Cardiac septum (tissue), 1 donor: ENCODE results near the gene SPATA9. TPM values are rescaled to one million over a fixed set of nuclear protein-coding genes. Genes with fewer than 3 reads are reported as not detected.

Experiments
- DNase-seq: peaks from one replicate; pipeline ENCODE4 v3.0.0-alpha.2; 2020; ENCODE audit warnings: low spot score
- intact Hi-C: fragments of 100-400 bp; cut with DNase I; formaldehyde crosslinking; loops from one replicate; pipeline ENCODE4 v1.14.0; 2022
- long read RNA-seq: library from polyadenylated mRNA; unstranded; transcript quantifications from one replicate; pipeline ENCODE4 v2.0.0, GENCODE V29; 2021
- total RNA-seq: library from RNA; stranded (reverse); fragmentation: NEBNext Ultra II Directional; extraction: Animal tissue kit (Norgen Biotek cat#: 25700); gene quantifications from one replicate; pipeline ENCODE4 v1.2.1, GENCODE V29; 2021
- donor health status: DM: no; HTN: no; CAD: no.

The SPATA9 gene
- total RNA-seq: not detected
- long read RNA-seq: 0 reads

GRCh38 chr5:95682891-95683290 is at the start of gene SPATA9:
SPATA9 (minus strand) TSS chr5:95682991; CDS start chr5:95682854, 137 bp downstream.
- DNase-seq: no peak
- intact Hi-C loops: no loop called here

GRCh38 chr5:95731571-95732554 is 49.1 kb upstream of the SPATA9 start:
- peak; percentile 79 for DNase-seq
- intact Hi-C loops: loop anchor here (2.0 to 5.0 kb wide), 4 partner anchors 61 to 110 kb away; partner anchors contain the start of genes GLRX and RFESD

DNA sequence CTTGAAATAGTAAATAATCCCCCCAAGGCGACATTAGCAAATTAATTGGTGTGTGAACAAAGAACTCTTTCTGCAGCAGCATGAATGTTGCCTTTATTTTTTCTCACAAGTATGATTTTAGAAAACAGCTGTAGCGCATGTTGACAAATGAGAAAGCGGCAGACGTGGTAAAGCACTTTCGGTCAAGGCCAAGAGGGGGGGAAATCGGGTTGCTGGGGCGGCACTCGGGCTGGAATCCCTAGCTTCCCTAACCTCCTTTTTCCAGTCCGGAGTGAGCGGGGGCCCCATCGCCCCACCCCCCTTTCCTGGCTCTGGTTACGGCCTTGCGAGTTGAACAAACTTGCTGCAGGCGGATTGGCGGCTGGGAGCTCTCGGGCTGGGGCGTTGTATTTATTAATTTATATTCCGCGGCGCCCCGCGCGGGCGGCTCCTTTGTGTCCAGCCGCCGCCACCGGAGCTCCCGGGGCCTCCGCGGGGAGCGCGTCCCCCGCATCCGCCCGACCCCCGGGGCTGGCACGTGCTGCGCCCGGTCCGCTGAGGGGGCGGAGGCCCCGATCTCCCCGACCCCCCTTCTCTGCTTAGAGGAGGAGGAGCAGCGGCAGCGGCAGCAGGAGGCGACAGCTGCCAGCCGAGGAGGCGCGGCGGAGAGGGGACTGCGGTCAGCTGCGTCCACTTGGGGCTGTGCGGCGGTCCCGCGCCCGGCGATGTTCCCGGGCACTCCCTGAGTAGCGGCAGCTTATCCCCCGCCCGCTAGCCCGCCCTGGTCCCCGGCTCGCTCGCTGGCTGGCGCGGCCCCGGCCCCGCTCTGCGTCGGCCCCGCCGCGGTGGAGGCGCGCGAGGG is 48.2 kb upstream of the SPATA9 start, which contains the start of gene RHOBTB3:
RHOBTB3 (plus strand) TSS at position 607 of the 841 bp plus-strand sequence. CDS start 347 bp downstream, outside the sequence.
- intact Hi-C loops: loop anchor here (2.0 to 5.0 kb wide), 4 partner anchors 60 to 111 kb away; partner anchors contain the start of genes GLRX and RFESD

GRCh38 chr5:95730011-95730700 is 47.4 kb upstream of the SPATA9 start:
- intact Hi-C loops: loop anchor here (2.0 to 5.0 kb wide), 4 partner anchors 59 to 112 kb away; partner anchors contain the start of genes GLRX and RFESD
- DNase-seq: no peak

More for the DNA sequence above, 48.2 kb upstream of the SPATA9 start, which contains the start of gene RHOBTB3:
- peak; percentile 93 for DNase-seq

DNA sequence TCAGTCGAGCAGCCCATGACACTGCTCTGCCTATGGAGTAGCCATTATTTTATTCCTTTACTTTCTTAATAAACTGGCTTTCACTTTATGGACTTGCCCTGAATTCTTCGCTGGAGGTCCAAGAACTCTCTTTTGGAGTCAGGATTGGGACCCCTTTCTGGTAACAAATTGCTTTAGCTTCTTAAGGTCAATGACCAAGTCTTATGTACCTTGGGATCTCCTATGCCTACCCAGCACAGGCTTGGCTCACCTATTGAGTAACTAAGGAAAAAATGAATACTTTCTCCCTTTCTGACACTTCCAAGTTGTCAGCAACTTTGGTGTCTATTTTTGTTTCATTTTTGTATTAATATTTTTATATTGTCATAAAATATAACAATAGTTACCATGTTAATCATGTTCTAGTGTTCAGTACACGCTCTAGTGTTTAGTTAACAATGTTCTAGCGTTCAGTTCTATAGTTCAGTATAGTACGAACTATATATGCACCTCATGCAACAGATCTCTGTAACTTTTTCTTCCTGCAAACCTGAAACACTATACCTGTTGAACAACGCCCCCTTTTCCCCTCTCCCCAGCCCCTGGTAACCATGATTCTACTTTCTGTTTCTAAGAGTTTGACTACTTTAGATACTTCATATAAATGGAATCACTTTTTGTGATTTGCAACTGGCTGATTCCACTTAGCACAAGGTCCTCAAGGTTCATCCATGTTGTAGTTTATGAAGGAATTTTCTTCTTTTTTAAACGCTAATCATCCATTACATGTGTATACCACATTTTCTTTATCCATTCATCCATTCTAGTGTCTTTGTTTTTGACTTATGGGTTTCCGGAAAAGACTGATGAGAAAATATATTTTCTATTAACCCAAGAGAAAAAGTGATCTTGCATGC is 46.6 kb upstream of the SPATA9 start:
- DNase-seq: no peak
- intact Hi-C loops: loop anchor here (2.0 to 5.0 kb wide), 4 partner anchors 59 to 113 kb away; partner anchors contain the start of genes GLRX and RFESD

DNA sequence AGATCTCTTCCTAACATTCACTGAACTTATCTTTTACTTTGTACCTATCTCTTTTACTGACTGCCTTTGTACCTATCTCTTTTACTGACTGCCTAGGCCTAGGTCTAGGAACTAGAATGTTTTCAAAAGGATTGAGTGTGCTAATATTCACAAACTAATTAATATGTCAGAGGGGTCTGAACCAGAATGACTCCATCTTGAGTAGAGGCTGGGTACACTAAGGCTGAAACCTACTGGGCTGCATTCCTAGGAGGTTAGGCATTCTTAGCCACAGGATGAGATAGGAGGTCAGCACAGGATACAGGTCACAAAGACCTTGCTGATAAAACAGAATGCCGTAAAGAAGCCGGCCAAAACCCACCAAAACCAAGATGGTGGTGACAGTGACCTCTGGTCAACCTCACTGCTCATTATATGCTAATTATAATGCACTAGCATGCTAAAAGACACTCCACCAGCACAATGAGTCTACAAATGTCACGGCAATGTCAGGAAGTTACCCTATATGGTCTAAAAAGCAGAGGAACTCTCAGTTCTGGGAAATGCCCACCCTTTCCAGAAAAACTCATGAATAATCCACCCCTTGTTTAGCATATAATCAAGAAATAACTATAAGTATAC is 45.8 kb upstream of the SPATA9 start:
- DNase-seq: no peak
- intact Hi-C loops: no loop called here

DNA sequence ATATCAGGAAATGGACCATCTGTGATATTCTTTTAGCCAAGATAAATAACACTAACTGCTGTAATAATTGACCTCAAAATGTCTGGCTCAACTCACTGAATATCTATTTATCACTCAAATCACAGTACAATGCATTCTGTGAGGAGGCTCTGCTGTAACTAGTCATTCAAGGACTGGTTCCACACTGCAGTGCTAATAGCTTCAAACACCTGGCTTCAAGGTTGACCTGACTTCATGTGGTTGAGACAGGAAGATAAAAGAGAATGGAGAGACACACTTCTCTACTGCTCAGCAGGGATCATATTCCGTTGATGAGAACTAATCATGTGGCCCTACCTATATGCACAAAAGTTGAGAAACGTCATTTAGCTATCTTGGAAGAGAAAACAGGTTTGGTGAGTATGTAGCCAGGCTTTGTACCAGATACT is 45.0 kb upstream of the SPATA9 start:
- no peak for DNase-seq
- intact Hi-C loops: no loop called here

- DNase-seq: no peak
- intact Hi-C loops: no loop called here
Measured at GRCh38 chr5:95726811-95727763, 44.3 kb upstream of the SPATA9 start.

- intact Hi-C loops: no loop called here
- no peak for DNase-seq
Measured at GRCh38 chr5:95725937-95726810, 43.4 kb upstream of the SPATA9 start.

GRCh38 chr5:95725071-95725820 is 42.5 kb upstream of the SPATA9 start:
- intact Hi-C loops: no loop called here
- no peak for DNase-seq

GRCh38 chr5:95723632-95724369 is 41.0 kb upstream of the SPATA9 start:
- intact Hi-C loops: no loop called here
- DNase-seq: no peak

GRCh38 chr5:95721582-95722295 is 38.9 kb upstream of the SPATA9 start:
- intact Hi-C loops: no loop called here
- DNase-seq: no peak

- intact Hi-C loops: no loop called here
- no peak for DNase-seq
Measured at GRCh38 chr5:95720094-95720786, 37.4 kb upstream of the SPATA9 start.
